ENCODE measurements around the gene CHPF2. TPM values are rescaled to one million over a fixed set of nuclear protein-coding genes. Genes with fewer than 3 reads are reported as not detected.

The CHPF2 gene, protein sequence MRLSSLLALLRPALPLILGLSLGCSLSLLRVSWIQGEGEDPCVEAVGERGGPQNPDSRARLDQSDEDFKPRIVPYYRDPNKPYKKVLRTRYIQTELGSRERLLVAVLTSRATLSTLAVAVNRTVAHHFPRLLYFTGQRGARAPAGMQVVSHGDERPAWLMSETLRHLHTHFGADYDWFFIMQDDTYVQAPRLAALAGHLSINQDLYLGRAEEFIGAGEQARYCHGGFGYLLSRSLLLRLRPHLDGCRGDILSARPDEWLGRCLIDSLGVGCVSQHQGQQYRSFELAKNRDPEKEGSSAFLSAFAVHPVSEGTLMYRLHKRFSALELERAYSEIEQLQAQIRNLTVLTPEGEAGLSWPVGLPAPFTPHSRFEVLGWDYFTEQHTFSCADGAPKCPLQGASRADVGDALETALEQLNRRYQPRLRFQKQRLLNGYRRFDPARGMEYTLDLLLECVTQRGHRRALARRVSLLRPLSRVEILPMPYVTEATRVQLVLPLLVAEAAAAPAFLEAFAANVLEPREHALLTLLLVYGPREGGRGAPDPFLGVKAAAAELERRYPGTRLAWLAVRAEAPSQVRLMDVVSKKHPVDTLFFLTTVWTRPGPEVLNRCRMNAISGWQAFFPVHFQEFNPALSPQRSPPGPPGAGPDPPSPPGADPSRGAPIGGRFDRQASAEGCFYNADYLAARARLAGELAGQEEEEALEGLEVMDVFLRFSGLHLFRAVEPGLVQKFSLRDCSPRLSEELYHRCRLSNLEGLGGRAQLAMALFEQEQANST
- 10 to 100 TPM; 24.5 to 40.6 (median 38.3) TPM for total RNA-seq

DNA sequence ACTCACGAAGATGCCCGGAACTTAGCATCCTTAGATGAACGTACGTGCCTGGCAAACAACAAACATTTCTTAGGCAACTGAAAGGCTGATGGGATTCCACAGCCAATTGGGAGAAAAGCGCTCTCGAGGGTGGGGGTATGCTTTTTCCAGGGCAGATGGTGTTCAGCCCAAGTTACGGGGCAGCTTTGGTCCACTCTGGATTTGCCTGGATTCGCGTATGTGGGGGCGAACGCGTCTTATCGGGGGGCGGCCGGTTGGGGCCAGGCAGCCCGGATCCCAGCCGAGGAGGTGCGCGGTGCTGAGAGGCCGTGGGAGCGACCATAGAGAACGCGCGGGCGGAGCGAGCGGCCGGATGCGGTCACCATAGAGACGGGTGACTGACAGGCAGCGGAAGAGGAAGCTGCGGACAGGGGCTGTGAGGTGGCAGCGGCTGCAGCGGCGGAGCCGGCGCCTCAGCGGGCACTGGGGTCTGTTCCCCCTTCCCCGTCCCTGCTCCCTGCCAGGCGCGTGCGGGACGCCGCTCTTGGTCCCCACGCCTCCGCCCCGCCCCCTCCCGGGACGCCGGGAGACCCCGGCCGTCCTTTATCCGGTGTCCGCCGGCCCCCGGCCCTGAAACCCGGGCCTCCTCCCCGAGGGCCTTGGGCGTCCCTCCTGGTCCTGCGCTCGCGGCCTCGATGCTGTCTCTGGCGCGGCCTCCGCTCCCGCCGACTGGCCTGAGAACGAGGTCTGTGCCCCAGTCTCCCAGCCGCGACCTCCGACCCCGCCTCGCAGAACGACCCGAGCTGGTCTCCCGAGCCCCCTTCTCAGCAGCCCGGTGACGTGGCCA is at the start of gene CHPF2:
TSS of gene CHPF2 (plus strand) at position 393 of the 826 bp plus-strand sequence. CDS start 1,529 bp downstream, outside the sequence.
- peak; percentile 77 for TF ChIP-seq POLR2A (IDR thresholded peaks at IDR 0.05)
- TF ChIP-seq POLR2AphosphoS5 (IDR thresholded peaks at IDR 0.05): peak; percentile 52 to 70 (median 56)
- no peak for TF ChIP-seq CTCF (IDR thresholded peaks at IDR 0.05)
- peak; percentile 83 to 92 for DNase-seq (ENCODE audit: low spot score in 2 of 2)
- Histone ChIP-seq H3K9me3 (no peaks in the 10 kb centered on the region), H3K36me3 (no peaks in the 10 kb centered on the region), H3K4me3 (peak within 1 kb of the TSS; percentile 91 to 99 (median 97)), H3K4me1 (peaks cover 4 to 11% of the 10 kb centered on the region in 2 donors), H3K27ac (peak within 1 kb of the TSS; percentile 86 to 87), H3K27me3 (no peaks in the 10 kb centered on the region)
- intact Hi-C loops (cut with DNase I; ENCODE audit: low total_unique reads): no loop called here

- no peak overlapping the region for H3K4me3 ChIP-seq
- intact Hi-C loops (cut with DNase I; ENCODE audit: low total_unique reads): no loop called here
- DNase-seq (ENCODE audit: low spot score in 2 of 2): peak in 1 of 2 donors; percentile 33
These were observed 46.3 kb upstream of the CHPF2 start for GRCh38 chr7:151185762-151186639.

DNA sequence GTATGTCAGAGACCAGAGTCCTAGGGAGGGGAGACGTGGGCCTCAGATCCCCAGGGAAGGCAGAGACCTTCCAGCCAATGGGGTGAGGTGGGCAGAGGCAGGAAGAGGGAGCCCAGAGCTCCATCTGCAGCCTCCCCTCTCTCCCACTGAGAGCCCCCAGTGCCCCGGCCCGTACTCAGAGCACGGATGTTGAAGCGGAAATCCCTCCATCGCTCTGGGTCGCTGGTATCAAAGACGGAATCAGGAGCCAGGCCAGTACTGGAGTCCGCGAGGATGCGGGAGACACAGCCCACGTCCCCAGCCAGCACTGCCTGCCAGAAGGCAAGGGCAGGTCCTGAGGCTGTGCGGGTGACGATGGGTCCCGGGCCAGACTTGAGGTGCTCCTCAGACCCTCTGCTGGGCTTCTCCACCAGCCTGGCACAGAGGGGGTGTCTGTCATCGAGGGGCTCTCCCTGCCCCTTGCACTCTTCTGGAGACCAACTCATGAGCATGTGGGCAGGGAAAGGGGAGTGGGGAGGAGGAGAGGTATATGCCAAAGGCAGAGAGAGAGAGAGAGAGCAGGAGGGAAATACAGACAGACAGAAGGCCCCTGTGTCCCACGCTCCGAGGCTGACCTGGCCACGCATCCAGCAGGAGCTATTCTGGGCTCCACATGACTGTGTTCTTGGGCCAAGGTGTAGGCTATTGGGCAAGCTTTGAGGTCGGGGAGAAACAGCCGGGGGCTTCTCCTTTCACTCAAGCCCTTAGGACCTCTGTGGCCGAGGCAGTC is 45.5 kb upstream of the CHPF2 start, which contains the start of gene ASB10:
TSS of gene ASB10 (minus strand) at position 611 of the 769 bp plus-strand sequence. CDS start at position 491, 120 bp downstream.
- Histone ChIP-seq H3K4me3 (no peak within 1 kb of the TSS), H3K27me3 (no peaks in the 10 kb centered on the region), H3K4me1 (no peaks in the 10 kb centered on the region), H3K36me3 (no peaks in the 10 kb centered on the region), H3K9me3 (no peaks in the 10 kb centered on the region), H3K27ac (no peak within 1 kb of the TSS)
- no peak for DNase-seq (ENCODE audit: low spot score in 2 of 2)
- TF ChIP-seq POLR2AphosphoS5 (IDR thresholded peaks at IDR 0.05) (no peak), POLR2A (IDR thresholded peaks at IDR 0.05) (no peak), CTCF (IDR thresholded peaks at IDR 0.05) (no peak)
- intact Hi-C loops (cut with DNase I; ENCODE audit: low total_unique reads): no loop called here

More at GRCh38 chr7:151185762-151186639, 46.3 kb upstream of the CHPF2 start:
- H3K27me3 ChIP-seq: peaks cover 0 to 3% of the 10 kb centered on the region in 2 donors
- TF ChIP-seq CTCF (IDR thresholded peaks at IDR 0.05) (no peak), POLR2AphosphoS5 (IDR thresholded peaks at IDR 0.05) (no peak), POLR2A (IDR thresholded peaks at IDR 0.05) (no peak)
- no peaks in the 10 kb centered on the region for H3K36me3 ChIP-seq
- H3K27ac ChIP-seq: no peak overlapping the region
- no peaks in the 10 kb centered on the region for H3K9me3 ChIP-seq
- H3K4me1 ChIP-seq: no peaks in the 10 kb centered on the region

Data from breast epithelium (tissue), 4 donors.